ENCODE data around the gene CPO. TPM values are rescaled to one million over a fixed set of nuclear protein-coding genes. Genes with fewer than 3 reads are reported as not detected.

Gene CPO
- polyA plus RNA-seq, 1 of the 3 experiments (the other 2 are of a cell fraction), result not detected

GRCh38 chr2:206993964-206994363 is 54.6 kb downstream of the CPO start:
- H2AFZ ChIP-seq (ENCODE audit: low read depth), result no peak overlapping the region
- H3K4me3 ChIP-seq (ENCODE audit: low read depth in 2 of 2, low read length in 1 of 2), result no peak overlapping the region
- no peaks in the 10 kb centered on the region for H3K9me2 ChIP-seq
- H3K9ac ChIP-seq, result no peak overlapping the region
- H3K4me2 ChIP-seq, result no peak overlapping the region
- H3K9me3 ChIP-seq, result no peaks in the 10 kb centered on the region
- no peaks in the 10 kb centered on the region for H3F3A ChIP-seq (replicated peaks; ENCODE audit: insufficient read depth)
- POLR2A ChIA-PET, result no interaction called here
- no peaks in the 10 kb centered on the region for H3K79me2 ChIP-seq (ENCODE audit: insufficient read depth)
- no peaks in the 10 kb centered on the region for H4K20me1 ChIP-seq (ENCODE audit: insufficient read depth)
- WGBS (ENCODE audit: low lambda C conversion rate), result 76% methylated on average over 4 of the region's 4 CpGs
- no peaks in the 10 kb centered on the region for H3K27me3 ChIP-seq (ENCODE audit: insufficient read depth)
- no peak overlapping the region for H3K27ac ChIP-seq (ENCODE audit: low read depth in 2 of 2, low read length in 1 of 2)
- peaks cover 0 to 17% of the 10 kb centered on the region in 2 experiments; a peak in 2 of 4 replicates for H3K4me1 ChIP-seq (ENCODE audit: control insufficient read depth in 1 of 2, insufficient read depth in 2 of 2, low read depth in 1 of 2, low read length in 1 of 2)
- DNase-seq, result no peak
- CTCF ChIA-PET, result interaction anchor here (0.9 to 1.3 kb wide), 4 partner anchors 10 to 479 kb away, joined by 3 read pairs; no protein-coding TSS in a partner anchor
- no peaks in the 10 kb centered on the region for H3K36me3 ChIP-seq (replicated peaks in 1 of 2; ENCODE audit: control insufficient read depth in 1 of 2, insufficient read depth in 2 of 2, low read length in 1 of 2)
- TF ChIP-seq EP300 (IDR thresholded peaks at IDR 0.05; ENCODE audit: borderline replicate concordance in 1 of 2, low read depth in 1 of 2, low read length in 1 of 2) (no peak), FOSL2 (IDR thresholded peaks at IDR 0.05; ENCODE audit: borderline replicate concordance, low read depth) (no peak), MAX (IDR thresholded peaks at IDR 0.05; ENCODE audit: low read depth) (no peak), MXI1 (IDR thresholded peaks at IDR 0.05; ENCODE audit: low read depth, low read length) (no peak), MEF2A (IDR thresholded peaks at IDR 0.05; ENCODE audit: borderline replicate concordance, low read depth) (no peak), CTCF (IDR thresholded peaks at IDR 0.05) (no peak), REST (IDR thresholded peaks at IDR 0.05; ENCODE audit: low read depth, low read length) (no peak)

GRCh38 chr2:206996556-206997065 is 57.3 kb downstream of the CPO start:
- Histone ChIP-seq H3K27ac (ENCODE audit: low read depth in 2 of 2, low read length in 1 of 2) (no peak overlapping the region), H3K9me2 (no peaks in the 10 kb centered on the region), H3K4me2 (no peak overlapping the region), H3K9me3 (no peaks in the 10 kb centered on the region), H3K9ac (no peak overlapping the region), H3K79me2 (ENCODE audit: insufficient read depth) (no peaks in the 10 kb centered on the region), H3K36me3 (replicated peaks in 1 of 2; ENCODE audit: control insufficient read depth in 1 of 2, insufficient read depth in 2 of 2, low read length in 1 of 2) (no peaks in the 10 kb centered on the region), H3K4me3 (ENCODE audit: low read depth in 2 of 2, low read length in 1 of 2) (no peak overlapping the region), H3K4me1 (ENCODE audit: control insufficient read depth in 1 of 2, insufficient read depth in 2 of 2, low read depth in 1 of 2, low read length in 1 of 2) (no peaks in the 10 kb centered on the region; a peak in 1 of 4 replicates), H3F3A (replicated peaks; ENCODE audit: insufficient read depth) (no peaks in the 10 kb centered on the region), H2AFZ (ENCODE audit: low read depth) (no peak overlapping the region), H4K20me1 (ENCODE audit: insufficient read depth) (no peaks in the 10 kb centered on the region), H3K27me3 (ENCODE audit: insufficient read depth) (no peaks in the 10 kb centered on the region)
- no peak for DNase-seq
- POLR2A ChIA-PET, result no interaction called here
- CTCF ChIA-PET, result no interaction called here
- TF ChIP-seq IRF3 (IDR thresholded peaks at IDR 0.05; ENCODE audit: low read depth, low read length) (no peak), TAF1 (IDR thresholded peaks at IDR 0.05; ENCODE audit: borderline replicate concordance, low read depth, low read length) (no peak), GABPA (IDR thresholded peaks at IDR 0.05; ENCODE audit: low read depth) (no peak), EZH2phosphoT487 (IDR thresholded peaks at IDR 0.05; ENCODE audit: borderline replicate concordance, low read depth) (no peak), POLR2AphosphoS5 (IDR thresholded peaks at IDR 0.05; ENCODE audit: low read depth, low read length) (no peak), USF1 (IDR thresholded peaks at IDR 0.05; ENCODE audit: borderline replicate concordance, low read depth) (no peak), CHD2 (IDR thresholded peaks at IDR 0.05; ENCODE audit: low read length, partially characterized antibody) (no peak), PBX3 (IDR thresholded peaks at IDR 0.05) (no peak), TEAD4 (IDR thresholded peaks at IDR 0.05; ENCODE audit: borderline replicate concordance, insufficient read depth) (no peak), FOXM1 (IDR thresholded peaks at IDR 0.05; ENCODE audit: low read depth) (no peak), NRF1 (IDR thresholded peaks at IDR 0.05; ENCODE audit: low read depth, low read length) (no peak), MXI1 (IDR thresholded peaks at IDR 0.05; ENCODE audit: low read depth, low read length) (no peak), FOSL2 (IDR thresholded peaks at IDR 0.05; ENCODE audit: borderline replicate concordance, low read depth) (no peak), JUND (IDR thresholded peaks at IDR 0.05) (no peak)
